Epithelial cell of esophagus (primary cell): ENCODE results near the gene CDC26.
"Not testable (repeated sequence)": the region's sequence is repeated elsewhere in the genome, so short reads cannot be mapped to it uniquely, and the experiment has no call there.

ENCODE experiments used
- DNase-seq: peaks from one replicate; pipeline ENCODE4 v3.0.0; 2010; ENCODE audit warnings: low read depth
- H3K4me3 ChIP-seq: 2 replicates; pipeline ENCODE4 v1.5.1; 2011; ENCODE audit warnings: mild to moderate bottlenecking, low read length, control low read depth
- TF ChIP-seq, protein P1 (sequence below): IDR thresholded peaks from 2 replicates; pipeline ENCODE4 v1.5.1; 2011; ENCODE audit warnings: low read depth, mild to moderate bottlenecking, low read length, control low read depth, inconsistent platforms; ENCODE audit not compliant: insufficient read depth; ENCODE audit errors: missing control alignments

Gene CDC26

DNA sequence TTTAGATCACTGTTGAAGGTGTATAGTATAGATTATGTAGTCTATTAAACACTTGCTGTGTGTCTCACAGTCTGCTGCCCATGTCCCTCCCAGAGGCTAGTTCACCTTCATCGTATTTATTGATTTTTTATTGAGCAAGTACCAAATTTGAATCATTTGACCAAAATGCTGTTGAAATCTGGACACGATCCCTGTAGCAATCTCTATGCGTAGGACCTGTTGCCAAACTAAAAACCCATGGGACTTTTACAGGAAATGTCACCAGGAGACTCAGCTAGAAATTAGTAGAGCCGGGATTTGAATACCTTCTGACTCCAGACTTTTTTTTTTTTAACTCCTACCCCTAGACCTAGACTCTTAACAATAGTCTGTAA, 36.5 kb downstream of the CDC26 start:
- TF ChIP-seq, protein P1, sequence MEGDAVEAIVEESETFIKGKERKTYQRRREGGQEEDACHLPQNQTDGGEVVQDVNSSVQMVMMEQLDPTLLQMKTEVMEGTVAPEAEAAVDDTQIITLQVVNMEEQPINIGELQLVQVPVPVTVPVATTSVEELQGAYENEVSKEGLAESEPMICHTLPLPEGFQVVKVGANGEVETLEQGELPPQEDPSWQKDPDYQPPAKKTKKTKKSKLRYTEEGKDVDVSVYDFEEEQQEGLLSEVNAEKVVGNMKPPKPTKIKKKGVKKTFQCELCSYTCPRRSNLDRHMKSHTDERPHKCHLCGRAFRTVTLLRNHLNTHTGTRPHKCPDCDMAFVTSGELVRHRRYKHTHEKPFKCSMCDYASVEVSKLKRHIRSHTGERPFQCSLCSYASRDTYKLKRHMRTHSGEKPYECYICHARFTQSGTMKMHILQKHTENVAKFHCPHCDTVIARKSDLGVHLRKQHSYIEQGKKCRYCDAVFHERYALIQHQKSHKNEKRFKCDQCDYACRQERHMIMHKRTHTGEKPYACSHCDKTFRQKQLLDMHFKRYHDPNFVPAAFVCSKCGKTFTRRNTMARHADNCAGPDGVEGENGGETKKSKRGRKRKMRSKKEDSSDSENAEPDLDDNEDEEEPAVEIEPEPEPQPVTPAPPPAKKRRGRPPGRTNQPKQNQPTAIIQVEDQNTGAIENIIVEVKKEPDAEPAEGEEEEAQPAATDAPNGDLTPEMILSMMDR, result no peak
- no peak overlapping the region for H3K4me3 ChIP-seq
- no peak for DNase-seq

DNA sequence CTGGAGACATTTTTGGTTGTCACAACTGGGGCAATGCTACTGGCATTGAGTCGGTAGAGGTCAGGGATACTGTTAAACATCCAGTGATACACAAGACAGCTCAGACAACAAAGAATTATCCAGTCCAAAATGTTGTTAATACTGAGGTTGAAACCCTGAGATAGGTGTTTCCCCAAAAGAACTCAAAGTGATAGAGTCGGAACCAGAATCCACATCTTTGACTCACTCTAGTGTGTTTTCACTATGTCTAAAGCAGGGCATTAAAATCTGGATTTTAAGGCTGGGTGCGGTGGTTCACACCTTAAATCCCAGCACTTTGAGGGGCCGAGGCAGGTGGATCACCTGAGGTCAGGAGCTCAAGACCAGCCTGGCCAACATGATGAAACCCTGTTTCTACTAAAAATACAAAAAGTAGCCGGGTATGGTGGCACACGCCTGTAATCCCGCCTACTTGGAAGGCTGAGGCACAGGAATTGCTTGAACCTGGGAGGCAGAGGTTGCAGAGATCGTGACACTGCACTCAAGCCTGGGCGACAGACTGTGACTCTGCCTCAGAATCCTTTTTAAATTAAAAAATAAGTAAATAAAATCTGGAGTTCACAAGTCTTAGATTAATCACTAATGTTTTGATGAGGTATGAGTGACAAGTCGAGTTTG, 37.0 kb downstream of the CDC26 start:
- TF ChIP-seq, protein P1, result no peak
- DNase-seq, result no peak
- no peak overlapping the region for H3K4me3 ChIP-seq

DNA sequence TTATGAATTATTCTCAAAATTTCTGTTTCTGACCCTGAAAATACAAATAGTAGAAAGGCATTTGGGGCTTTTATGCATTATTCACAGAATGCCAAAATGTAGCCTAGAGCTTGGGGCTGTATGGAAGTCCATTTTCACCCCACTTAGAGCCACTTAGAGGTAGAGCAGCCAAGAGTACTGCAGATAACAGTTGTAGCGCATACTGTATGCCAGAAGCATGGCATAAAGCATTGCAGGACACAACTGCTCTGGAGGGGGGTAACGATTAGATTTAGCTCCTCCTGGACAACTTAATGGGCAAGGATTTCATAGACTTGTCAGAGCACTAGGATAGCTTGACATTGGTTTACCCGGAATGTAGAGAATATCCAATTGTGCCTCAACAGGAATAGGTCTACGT, 38.3 kb downstream of the CDC26 start:
- DNase-seq, result no peak
- no peak overlapping the region for H3K4me3 ChIP-seq
- TF ChIP-seq, protein P1, result no peak

DNA sequence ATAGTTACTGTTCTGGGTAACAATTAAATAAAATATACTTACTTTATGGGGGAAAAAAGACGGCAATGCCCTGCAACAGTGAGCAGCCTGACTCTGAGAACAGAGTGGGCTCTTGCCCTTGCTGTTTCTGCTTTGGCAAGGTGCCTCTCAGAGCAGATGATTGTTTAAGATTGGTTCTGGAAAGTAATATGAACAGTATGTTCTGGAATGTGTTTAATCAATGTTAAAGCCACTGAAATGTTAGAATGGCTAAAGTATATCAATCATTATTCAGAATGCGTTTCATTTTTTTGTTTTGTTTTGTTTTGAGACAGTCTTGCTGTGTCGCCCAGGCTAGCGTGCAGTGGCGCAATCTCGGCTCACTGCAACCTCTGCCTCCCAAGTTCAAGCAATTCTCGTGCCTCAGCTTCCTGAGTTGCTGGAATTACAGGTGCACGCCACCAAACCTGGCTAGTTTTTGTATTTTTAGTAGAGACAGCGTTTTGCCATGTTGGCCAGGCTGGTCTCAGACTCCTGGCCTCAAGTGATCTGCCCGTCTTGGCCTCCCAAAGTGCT, 39.6 kb downstream of the CDC26 start:
- not testable (repeated sequence) for H3K4me3 ChIP-seq, DNase-seq

DNA sequence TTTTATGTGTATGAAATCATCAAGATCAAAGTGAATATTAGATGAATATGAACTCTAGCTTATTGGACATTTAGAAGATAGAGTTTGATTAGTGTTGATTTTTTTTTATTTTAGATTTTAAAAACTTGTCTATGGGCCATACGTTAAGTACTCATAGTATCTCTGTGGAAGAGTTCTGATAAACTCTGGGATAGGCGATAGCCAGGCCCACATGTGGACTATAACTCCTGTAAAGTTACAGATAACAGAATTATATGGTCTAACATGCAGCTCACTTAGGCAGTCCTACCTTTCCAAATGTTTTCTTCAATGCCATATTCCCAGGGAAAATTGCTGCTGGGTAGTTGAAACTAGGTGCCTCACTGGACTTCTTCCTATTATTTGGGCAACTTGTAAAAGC, 43.7 kb downstream of the CDC26 start:
- TF ChIP-seq, protein P1, result no peak
- no peak overlapping the region for H3K4me3 ChIP-seq
- no peak for DNase-seq

DNA sequence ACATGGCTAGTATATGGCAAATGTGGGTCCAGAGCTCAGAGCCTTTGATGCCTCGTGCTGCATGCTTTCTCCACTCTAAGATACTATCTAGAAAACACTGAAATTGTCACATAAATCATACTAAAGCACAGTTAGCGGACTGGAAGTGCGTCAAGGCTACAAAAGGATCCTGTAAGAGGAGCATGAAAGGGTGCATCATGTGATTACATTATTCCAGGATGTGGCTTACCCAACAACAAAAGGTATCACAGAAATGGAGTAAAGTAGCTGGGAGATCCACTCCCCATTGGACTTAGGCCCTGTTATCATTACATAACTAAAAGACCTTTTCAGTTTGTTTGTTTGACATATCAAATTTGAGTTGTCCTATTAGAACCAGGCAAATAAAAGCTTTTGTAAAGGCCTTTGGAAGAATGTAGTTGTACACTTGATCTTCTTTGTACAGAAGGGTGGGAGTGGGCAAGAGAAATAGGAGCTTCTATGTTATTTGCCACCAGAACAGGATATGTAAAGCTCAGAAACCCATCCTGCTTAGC, 47.2 kb downstream of the CDC26 start:
- TF ChIP-seq, protein P1, result no peak
- H3K4me3 ChIP-seq, result no peak overlapping the region
- no peak for DNase-seq

DNA sequence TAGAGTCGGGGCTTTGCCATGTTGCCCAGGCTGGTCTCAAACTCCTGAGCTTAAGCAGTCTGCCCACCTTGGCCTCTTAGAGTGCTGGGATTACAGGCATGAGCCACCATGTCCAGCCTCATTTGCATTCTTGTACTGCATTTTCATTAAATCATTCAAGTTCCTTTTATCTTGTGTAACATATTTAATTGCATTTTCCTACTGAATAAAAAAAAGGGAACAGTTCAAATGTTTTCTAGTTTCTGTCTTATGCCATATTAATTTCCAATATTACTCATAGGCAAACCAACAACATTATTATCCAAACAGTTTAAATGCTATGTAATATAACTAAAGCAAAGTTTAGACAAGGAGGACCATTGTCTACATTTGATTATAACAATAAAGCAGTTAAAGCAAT, 47.9 kb downstream of the CDC26 start:
- TF ChIP-seq, protein P1, result no peak
- no peak for DNase-seq
- H3K4me3 ChIP-seq, result no peak overlapping the region
